Activated CD8-positive, alpha-beta memory T cell treated with anti-CD3 and anti-CD28 coated beads for 36 hours (primary cell): ENCODE results near the gene UBASH3B. TPM values are rescaled to one million over a fixed set of nuclear protein-coding genes. Genes with fewer than 3 reads are reported as not detected.

Source experiments
- CTCF ChIA-PET: fragments of 350-600 bp; sonication (Branson Sonifier 250); formaldehyde crosslinking; loops from one replicate; lab custom pipeline; 2021; ENCODE audit warnings: antibody characterized with exemption; lab: Charles Lee
- POLR2A ChIA-PET: fragments of 350-600 bp; sonication (Branson Sonifier 250); formaldehyde crosslinking; loops from one replicate; lab custom pipeline; 2021; ENCODE audit warnings: antibody characterized with exemption; lab: Charles Lee
- total RNA-seq, 2 experiments: library from RNA; stranded (reverse); gene quantifications; one replicate each; pipeline ENCODE4 v1.2.3, GENCODE V29; 2021

The UBASH3B gene
- total RNA-seq, 2 experiments from 2014 or later, result 54.7 to 62.7 TPM

DNA sequence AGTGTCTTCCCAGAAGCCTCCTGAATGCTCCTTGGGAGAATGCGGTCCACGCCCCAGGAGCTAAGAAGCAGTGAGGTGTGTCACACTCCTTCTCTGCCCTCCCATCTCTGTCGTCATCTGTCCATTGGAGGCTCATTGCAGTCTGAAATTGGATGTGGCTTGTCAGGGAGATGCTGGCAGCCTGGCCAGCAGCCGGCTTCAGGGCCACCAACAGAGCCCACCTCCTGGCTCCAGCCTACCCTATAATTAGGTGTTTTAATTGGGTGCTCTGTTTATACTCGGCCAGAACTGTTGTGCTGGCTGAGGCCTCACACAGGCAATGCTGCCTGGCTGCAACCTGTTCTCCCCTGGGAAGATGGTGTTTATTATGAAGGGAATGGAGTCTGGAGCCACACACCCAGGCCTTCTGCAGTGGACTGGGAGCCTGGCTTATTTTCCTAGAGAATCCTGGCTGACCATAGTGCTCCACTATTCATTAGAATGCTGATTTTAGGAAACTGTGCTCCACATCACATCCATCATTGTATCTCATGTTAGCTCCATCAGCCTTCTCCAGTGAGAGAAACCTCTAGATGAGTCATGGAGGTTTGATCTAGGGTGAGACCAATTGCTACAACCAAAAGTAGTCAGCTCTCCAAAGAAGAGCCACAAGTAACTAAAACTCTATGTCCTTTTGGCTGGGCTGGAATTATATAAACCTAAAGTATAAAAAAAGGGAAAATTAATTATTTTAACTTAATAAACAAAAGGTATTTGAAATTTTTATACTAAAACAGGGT is 96.0 kb downstream of the UBASH3B start:
- POLR2A ChIA-PET, result no interaction called here
- CTCF ChIA-PET, result interaction anchor here (1.5 to 3.3 kb wide), 2 partner anchors 76 to 95 kb away, joined by 3 to 9 read pairs; partner anchors contain the start of gene UBASH3B

DNA sequence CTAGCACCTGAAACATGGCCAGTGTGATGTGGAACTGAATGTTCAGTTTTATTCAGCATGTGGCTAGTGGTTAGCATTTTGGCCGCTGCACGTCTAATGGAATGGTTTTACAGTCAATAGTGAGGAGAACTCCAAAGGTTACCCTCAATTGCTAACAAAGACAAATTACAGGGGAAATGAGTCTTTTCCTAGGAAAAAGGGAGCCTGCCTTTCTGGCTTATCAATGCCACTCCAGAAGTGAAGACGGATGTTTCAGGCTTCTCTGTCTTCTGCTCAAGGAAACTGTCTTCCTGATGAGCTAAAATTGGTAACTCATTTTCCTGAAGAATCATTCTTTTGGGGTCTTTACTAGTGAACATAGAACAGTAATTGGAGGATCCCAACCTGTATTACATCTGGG is 98.5 kb downstream of the UBASH3B start:
- CTCF ChIA-PET, result interaction anchor here (1.3 to 1.9 kb wide), 6 partner anchors 8 to 100 kb away, joined by 3 to 10 read pairs (median 5); partner anchors contain the start of gene UBASH3B
- POLR2A ChIA-PET, result interaction anchor here (0.6 to 1.2 kb wide), 2 partner anchors 66 to 98 kb away, joined by 3 to 4 read pairs; partner anchors contain the start of gene UBASH3B

DNA sequence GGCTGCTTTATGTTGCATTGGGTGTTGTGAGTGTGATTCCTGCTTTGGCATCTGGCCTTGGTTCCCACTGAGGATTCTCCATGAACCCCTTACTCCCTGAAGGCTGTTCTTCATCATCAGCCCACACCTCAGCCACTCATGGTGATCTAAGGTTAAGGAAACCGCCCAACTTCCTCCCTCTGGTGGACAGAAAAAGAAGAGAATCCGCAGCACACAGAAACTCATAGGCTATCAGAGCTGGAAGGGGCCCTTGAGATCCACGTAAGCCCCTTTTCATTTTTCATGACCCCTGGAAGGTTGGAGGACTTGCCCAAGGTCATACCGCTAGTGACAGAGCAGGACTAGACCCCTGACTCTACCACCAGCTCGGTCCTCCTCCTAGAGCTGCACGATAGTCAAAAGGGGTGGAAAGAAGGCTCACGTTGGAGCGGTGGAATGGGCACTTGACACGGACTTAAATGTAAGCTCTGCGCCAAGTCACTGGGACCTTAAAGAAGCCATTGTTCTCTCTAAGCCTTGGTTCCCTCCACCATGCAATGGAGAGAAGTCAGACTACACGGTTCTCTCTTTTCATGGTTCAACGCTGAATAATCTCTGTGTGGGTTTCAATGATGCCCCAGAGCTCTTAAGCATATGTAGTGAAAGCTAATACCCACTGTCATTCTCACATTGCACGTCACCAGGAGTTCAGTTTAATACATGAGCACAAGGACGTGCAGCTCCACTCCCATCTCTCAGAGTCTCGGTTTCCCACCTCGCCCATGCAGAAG is 99.2 kb downstream of the UBASH3B start:
- ChIA-PET POLR2A (interaction anchor here (0.6 to 1.2 kb wide), 2 partner anchors 67 to 99 kb away, joined by 3 to 4 read pairs; partner anchors contain the start of gene UBASH3B), CTCF (interaction anchor here (1.0 to 2.5 kb wide), 15 partner anchors 9 to 126 kb away, joined by 3 to 15 read pairs (median 4); partner anchors contain the start of gene UBASH3B)

DNA sequence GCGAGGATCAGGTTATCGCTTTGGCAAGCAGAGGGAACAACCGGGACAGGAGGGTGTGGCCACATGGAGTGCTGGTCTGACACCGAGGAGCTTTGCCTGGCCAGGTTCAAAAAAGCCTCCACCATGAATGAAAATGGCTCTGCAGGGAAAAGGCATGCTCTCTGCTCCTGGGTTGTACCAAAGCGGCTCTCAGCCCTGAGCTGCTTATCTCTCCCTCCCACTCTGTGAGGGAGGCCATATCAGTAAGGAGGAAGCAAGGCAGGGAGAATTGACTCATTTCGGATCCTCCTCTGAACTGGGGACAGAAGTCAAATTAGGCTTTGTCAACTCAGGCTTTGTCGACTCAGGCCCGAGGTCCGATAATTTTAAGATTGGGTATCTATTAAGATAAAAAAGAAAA is 99.9 kb downstream of the UBASH3B start:
- ChIA-PET CTCF (interaction anchor here (0.9 to 2.5 kb wide), 16 partner anchors 17 to 127 kb away, joined by 3 to 15 read pairs (median 4); partner anchors contain the start of gene UBASH3B), POLR2A (interaction anchor here (1.2 kb wide), 1 partner anchor 99 kb away, joined by 4 read pairs; the partner anchor contains the start of gene UBASH3B)

DNA sequence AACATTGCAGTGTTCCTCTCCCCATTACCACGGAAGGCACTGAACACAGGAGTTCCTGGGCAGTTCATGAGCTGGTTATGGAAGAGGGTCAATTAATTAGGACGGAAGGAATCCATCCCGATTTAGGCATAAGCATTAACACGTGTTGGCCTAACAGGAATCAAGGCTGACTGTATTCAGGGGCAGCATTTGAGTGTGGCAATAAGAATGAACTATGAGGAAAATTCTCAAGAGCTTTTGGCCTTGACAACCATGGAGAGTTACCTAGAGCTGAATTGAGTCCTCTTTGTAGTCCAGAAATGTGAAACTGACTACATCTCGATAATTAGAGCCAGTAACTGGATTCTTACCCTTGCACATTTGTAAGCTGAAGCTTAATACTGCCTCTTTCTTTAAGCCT is 100.4 kb downstream of the UBASH3B start:
- POLR2A ChIA-PET, result no interaction called here
- CTCF ChIA-PET, result interaction anchor here (0.8 to 2.5 kb wide), 14 partner anchors 9 to 130 kb away, joined by 3 to 9 read pairs (median 4); partner anchors contain the start of gene UBASH3B

DNA sequence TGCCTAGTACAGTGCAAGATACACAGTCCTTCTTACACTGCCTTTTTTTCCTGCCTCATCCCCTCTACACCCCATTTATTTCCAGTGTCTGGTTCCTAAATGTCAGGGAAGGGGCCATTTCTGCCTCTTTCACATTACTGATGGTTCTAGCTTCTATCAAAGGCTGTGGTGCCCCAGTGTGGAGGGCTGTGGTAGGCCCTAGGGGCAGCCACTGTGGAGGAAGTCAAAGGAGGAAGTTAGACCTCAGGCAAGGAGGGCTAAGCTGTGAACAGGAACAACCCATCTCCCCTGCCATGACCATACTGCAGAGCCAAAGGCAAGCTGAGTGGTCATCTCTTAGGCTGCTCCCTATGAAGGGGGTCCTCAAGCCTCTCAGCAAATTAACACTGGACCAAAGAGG is 100.9 kb downstream of the UBASH3B start:
- CTCF ChIA-PET, result interaction anchor here (0.6 to 2.5 kb wide), 12 partner anchors 8 to 131 kb away, joined by 3 to 9 read pairs (median 4); partner anchors contain the start of gene UBASH3B
- POLR2A ChIA-PET, result no interaction called here

DNA sequence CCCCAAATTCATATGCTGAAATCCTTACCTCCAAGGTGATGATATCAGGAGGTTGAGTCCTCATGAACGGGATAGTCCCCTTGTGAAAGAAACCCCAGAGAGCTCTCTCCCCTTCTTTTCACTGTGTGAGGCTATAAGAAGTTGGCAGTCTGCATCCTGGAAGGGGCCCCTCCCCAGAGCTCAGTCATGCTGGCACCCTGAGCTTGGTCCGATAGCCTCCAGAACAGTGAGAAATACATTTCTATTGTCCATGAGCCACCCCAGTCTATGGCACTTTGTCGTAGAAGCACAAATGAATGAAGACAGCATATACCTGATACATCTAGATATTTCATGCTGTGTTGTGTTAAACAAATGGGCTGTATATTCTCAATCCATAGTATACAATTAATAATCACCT is 101.7 kb downstream of the UBASH3B start:
- ChIA-PET POLR2A (no interaction called here), CTCF (interaction anchor here (1.0 to 1.9 kb wide), 3 partner anchors 83 to 128 kb away, joined by 4 to 8 read pairs (median 5); no protein-coding TSS in a partner anchor)

DNA sequence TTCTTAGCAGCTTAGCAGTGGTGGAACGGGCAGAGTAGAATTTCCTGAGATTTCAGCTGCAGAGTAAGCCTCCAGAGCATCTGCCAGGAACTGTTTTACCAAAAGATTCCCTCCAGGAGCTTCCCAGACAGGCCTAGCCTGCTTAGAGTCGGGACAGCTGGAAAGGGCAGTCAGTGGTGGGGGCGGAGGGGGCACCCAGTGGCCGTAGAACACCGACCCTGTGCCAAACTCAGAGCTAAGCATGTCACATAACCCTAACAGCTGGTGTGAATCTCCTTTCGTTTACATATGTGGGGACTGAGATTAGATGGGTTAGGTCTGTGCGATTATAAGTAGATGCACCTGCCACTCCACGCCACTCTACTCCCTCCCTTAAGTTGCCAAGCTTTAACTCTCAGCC is 102.8 kb downstream of the UBASH3B start:
- CTCF ChIA-PET, result interaction anchor here (0.8 to 2.0 kb wide), 6 partner anchors 13 to 178 kb away, joined by 3 to 5 read pairs (median 4); no protein-coding TSS in a partner anchor
- POLR2A ChIA-PET, result no interaction called here

DNA sequence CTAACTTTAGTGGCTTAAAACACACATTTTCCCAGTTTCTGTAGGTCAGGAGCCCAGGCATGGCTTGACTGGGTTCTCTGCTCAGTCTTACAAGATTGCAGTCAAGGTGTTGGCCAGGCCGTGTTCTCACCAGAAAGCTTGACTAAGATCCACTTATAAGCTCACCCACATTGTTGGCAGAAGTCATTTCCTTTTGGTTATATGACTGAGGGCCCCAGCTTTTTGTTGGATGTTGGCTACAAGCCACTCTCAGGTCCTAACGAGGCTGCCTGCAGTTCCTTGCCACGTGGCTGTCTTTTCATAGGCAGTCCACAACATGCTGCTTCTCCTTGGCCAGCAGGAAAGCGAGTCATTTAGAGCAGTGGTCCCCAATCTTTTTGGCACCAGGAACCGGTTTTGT is 103.5 kb downstream of the UBASH3B start:
- ChIA-PET POLR2A (no interaction called here), CTCF (interaction anchor here (0.8 to 2.0 kb wide), 8 partner anchors 13 to 178 kb away, joined by 3 to 5 read pairs (median 4); partner anchors contain the start of gene UBASH3B)

DNA sequence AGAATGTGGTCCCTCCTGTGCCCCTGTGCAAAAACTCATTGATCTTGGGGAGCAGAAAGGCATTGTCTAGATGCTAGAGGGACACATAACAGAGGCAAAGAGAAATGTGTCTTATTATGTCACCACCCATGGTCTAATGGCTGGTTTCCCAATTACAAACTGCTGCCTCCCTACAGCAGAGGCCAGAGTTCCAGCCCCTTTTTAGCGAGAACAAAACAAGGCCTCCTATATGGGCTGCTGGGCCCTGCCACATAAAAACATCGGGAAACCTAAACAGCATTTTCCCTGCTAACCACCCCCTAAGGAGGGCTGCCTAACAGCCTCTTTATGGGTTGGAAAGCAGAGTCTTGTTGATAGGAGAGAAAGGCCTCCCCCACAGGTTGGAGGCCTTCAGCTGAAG is 107.6 kb downstream of the UBASH3B start:
- CTCF ChIA-PET, result interaction anchor here (0.7 kb wide), 1 partner anchor 17 kb away, joined by 3 read pairs; no protein-coding TSS in a partner anchor
- POLR2A ChIA-PET, result no interaction called here

DNA sequence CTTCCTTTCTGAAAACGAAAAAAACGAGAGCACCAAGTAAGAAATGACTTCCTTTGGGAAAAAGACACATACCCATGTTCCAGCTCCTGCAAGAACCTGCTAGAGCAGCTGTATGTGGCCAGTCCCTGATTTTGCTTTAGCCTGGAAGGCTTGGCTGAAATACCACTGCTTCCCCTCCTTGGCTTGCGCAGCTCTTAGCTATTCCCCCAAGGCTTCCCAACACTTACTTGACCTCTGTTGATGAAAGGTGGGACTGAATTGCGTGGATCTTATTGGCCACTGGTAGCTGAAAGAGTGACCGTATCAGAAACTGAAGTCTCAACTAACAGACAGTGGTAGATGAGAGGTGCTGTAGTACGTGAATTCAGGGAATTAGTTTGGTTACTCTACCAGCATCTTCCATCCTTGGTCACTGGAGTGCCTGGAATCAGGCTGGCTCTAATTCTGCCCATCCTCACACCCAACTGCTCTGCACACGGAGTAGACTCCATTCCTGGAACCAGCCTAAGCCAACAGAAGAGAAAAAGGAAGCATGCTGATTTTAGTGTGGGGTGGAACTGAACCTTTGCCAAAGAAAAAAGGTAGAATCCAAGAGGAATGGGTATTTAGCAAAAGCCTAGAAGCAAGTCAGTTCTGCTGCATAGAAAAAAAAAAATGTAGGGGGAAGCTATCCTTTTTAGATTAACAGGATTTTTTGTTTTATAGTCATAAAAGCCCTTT is 109.0 kb downstream of the UBASH3B start:
- POLR2A ChIA-PET, result no interaction called here

DNA sequence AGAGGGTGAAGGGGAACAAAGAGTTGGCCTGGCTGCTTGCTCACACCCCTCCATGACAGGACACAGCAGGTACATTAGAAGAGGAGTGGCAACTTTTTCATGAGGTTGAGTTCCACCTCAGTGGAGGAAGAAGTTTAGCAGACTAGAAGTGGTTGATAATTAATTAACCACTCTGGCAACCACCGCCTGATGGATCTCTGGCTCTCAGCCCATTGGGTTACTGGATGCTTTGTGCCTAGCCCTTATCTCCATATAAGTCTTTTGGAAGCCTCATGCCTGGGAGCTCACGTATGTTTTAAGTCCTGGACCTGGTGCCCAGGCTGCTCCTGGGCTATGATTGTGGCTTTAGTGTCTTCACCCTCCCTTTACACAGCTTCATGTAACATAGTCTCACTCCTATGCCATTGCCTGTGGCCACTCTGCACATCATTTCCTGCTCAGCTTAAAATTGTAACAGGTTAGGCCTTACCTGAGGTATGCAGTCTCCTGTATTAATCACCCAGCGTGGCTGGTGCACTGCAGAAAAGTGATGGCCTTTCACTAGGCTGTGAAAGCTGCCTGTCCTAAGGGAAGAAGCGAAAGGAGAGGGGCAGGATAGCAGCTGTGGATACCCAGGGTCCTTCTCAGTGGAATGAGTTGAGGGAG is 110.1 kb downstream of the UBASH3B start:
- ChIA-PET CTCF (interaction anchor here (1.0 kb wide), 1 partner anchor 137 kb away, joined by 3 read pairs; no protein-coding TSS in a partner anchor), POLR2A (no interaction called here)

More for the DNA sequence above, 109.0 kb downstream of the UBASH3B start:
- CTCF ChIA-PET, result interaction anchor here (0.5 to 1.0 kb wide), 3 partner anchors 8 to 868 kb away, joined by 3 read pairs; no protein-coding TSS in a partner anchor

DNA sequence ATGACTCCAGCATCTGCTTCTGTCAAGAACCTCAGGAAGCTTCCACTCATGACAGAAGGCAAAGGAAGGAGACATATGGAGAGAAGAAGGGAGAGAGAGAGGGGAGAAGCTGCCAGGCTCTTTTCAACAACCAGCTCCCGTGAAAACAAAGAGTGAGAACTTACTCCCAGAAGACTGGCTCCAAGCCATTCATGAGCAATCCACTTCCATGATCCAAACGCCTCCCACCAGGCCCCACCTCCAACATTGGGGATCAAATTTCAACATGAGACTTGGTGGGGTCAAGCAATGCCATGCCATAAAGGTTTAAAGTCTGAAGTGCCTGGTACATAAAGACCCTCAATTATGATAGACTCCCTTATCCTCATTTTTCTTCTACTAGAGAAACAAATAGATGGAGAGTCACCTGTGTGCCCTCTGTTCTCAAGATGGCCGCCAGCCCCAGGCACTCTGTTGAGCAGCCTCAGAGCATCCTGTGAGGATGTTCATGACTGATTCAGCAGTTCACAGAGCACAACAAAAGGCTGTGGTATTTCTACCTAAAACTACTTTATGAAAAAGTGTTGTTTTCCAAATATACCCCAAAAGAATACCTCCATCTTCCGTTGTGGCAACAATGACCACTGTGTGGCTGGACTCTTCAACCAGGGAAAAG is 113.7 kb downstream of the UBASH3B start:
- CTCF ChIA-PET, result no interaction called here
- POLR2A ChIA-PET, result no interaction called here

DNA sequence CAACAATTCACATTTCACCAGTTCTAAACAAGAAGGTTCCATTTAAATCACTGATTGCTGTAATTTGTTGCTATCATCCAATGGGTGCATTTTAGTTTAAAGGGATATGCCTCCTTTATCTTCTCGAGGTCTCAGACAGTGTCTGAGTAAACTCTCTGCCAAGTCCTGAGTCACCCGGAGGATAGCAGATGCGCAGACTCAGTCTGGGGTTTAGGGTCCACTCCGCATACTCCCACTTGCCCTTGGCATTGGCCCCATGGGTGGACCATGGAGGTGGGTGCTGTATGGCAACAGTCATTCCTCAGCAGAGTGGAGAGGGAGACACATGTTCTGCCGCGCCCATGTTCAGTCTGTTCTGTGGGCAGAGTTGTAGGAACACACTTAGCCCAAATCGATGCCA is 117.4 kb downstream of the UBASH3B start:
- CTCF ChIA-PET, result no interaction called here
- POLR2A ChIA-PET, result no interaction called here

DNA sequence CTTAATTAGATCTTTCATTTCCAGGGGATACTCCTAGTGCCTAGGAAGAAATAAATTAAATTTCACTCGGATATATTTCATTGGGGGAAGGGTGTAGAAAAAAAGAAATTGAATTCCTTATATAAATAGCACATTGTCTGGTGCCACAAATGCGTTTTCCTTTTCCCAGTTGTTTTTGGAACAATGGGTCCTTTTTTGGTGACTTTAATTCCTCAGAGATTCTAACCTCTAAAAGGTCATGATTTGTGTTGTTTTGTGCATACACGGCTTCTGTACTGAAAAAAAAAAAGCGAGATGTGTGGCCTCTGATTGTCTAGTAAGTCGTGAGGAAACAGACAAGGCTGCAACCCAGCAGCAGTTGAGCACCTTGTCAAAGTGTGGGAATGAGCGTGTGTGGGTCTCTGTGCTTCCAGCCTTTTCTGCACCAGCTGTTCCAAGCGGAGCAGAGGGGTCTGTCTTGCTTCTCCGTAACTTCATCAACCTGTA is 118.3 kb downstream of the UBASH3B start:
- ChIA-PET CTCF (no interaction called here), POLR2A (no interaction called here)

DNA sequence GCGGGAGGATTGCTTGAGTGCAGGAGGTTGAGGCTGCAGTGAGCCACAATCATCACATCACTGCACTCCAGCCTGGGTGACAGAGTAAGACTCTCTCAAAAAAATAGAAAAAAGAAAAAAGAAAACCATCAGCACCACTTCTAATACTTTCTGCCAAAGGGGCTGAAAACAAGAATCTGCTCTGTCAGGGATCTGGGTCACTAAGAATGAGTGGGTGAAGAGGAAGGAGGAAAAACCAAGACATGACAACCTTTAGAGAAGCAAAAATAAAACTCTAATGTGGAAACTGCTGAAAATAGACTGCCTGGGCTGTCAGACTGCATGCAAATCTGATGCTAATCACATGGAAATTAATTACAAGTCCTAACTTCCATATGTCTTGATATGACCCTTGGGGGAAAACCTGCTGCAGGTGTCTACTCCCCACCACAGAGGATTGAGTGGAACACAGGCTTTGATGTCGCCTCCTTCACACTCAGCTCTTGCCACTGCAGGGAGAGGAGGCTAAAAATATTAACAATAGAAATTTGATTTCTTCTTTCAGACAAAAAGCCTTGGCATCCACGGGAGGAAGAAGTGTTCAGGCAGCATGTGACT is 120.3 kb downstream of the UBASH3B start:
- ChIA-PET POLR2A (interaction anchor here (0.9 kb wide), 1 partner anchor 30 kb away, joined by 4 read pairs; no protein-coding TSS in a partner anchor), CTCF (interaction anchor here (1.4 kb wide), 1 partner anchor 21 kb away, joined by 4 read pairs; no protein-coding TSS in a partner anchor)

DNA sequence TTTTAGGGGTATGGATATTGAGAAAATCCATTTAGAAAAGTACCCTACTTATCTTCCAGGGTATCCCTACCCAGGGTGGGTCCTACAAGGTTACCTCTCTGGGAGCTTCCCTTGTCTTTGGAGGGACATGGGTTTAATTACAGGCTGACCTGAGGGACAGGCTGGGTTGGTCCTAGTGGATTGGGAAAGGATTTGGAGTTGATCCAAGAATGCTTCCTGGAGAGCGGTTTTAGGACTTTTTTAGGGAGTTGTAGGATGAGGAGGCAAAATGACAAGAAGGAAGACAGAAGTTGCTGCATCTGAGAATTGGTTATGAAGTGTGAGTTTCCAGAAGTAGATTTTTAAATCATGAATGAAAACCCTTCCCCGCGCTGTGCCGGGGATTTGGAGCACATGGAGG is 121.0 kb downstream of the UBASH3B start:
- CTCF ChIA-PET, result interaction anchor here (0.6 to 1.4 kb wide), 2 partner anchors 22 to 94 kb away, joined by 3 to 4 read pairs; no protein-coding TSS in a partner anchor
- POLR2A ChIA-PET, result no interaction called here
